KMS-11 (cell line): ENCODE data around the gene ZNF511.
A peak's percentile ranks its signal among the peaks of the same experiment; 100 is the strongest.

Experiments
- H2AFZ ChIP-seq: fragments of 200-600 bp; sonication (generic); 2 replicates; pipeline ENCODE4 v1.6.1; 2016; ENCODE audit warnings: antibody characterized with exemption, mixed run types, low read depth
- H3K27ac ChIP-seq: fragments of 200-600 bp; sonication (generic); 2 replicates; pipeline ENCODE4 v1.6.1; 2016; ENCODE audit warnings: mild to moderate bottlenecking, mixed run types
- H3K27me3 ChIP-seq: fragments of 200-600 bp; sonication (generic); 2 replicates; pipeline ENCODE4 v1.6.1; 2017; ENCODE audit warnings: mild to moderate bottlenecking, low read depth, mixed run types, moderate library complexity; ENCODE audit not compliant: insufficient read depth
- H3K36me3 ChIP-seq: fragments of 200-600 bp; sonication (generic); 2 replicates; pipeline ENCODE4 v1.6.1; 2017; ENCODE audit warnings: mild to moderate bottlenecking, mixed run types; ENCODE audit not compliant: insufficient read depth
- H3K4me1 ChIP-seq: fragments of 200-600 bp; sonication (generic); 2 replicates; pipeline ENCODE4 v1.6.1; 2016; ENCODE audit warnings: mild to moderate bottlenecking, low read depth, mixed run types; ENCODE audit not compliant: poor library complexity, severe bottlenecking
- H3K4me2 ChIP-seq: fragments of 200-600 bp; sonication (generic); 2 replicates; pipeline ENCODE4 v1.7.0; 2016; ENCODE audit warnings: mild to moderate bottlenecking, mixed run types
- H3K4me3 ChIP-seq: fragments of 200-600 bp; sonication (generic); IDR thresholded peaks from 2 replicates; pipeline ENCODE4 v1.6.1; 2017; ENCODE audit warnings: low read depth, low read length, mixed read lengths; ENCODE audit not compliant: insufficient read depth
- H3K79me2 ChIP-seq: fragments of 200-600 bp; sonication (generic); 2 replicates; pipeline ENCODE4 v1.6.1; 2016; ENCODE audit warnings: low read depth, mixed run types; ENCODE audit not compliant: insufficient read depth
- H3K9ac ChIP-seq: fragments of 200-600 bp; sonication (generic); 2 replicates; pipeline ENCODE4 v1.6.1; 2016; ENCODE audit warnings: mild to moderate bottlenecking, mixed run types
- H4K20me1 ChIP-seq: fragments of 200-600 bp; sonication (generic); 2 replicates; pipeline ENCODE4 v1.6.1; 2016; ENCODE audit warnings: mild to moderate bottlenecking, mixed run types; ENCODE audit not compliant: insufficient read depth
- CTCF ChIP-seq: fragments of 200-600 bp; sonication (generic); conservative IDR thresholded peaks from 2 replicates; pipeline ENCODE4 v1.6.1; 2017; ENCODE audit warnings: low read depth, mild to moderate bottlenecking, antibody characterized with exemption, low read length, moderate library complexity, mixed read lengths

Gene ZNF511

GRCh38 chr10:133308421-133309099 is at the start of gene ZNF511, which contains the start of gene TUBGCP2:
TSS of gene ZNF511 (plus strand) at chr10:133308914. CDS start at chr10:133308944, 30 bp downstream.
TSS of gene TUBGCP2 (minus strand) at chr10:133308872. CDS start at chr10:133302941, 5,931 bp downstream.
- Histone ChIP-seq H3K4me3 (peak within 1 kb of the TSS; percentile 31), H2AFZ (peak within 1 kb of the TSS; percentile 75), H3K4me1 (peaks cover 13% of the 10 kb centered on the region), H3K4me2 (peak within 1 kb of the TSS; percentile 91), H3K36me3 (no peaks in the 10 kb centered on the region), H3K27ac (peak within 1 kb of the TSS; percentile 93), H4K20me1 (no peaks in the 10 kb centered on the region), H3K9ac (peak within 1 kb of the TSS; percentile 98), H3K79me2 (peaks cover 43% of the 10 kb centered on the region; the same call in 1 of the 2 replicates), H3K27me3 (no peaks in the 10 kb centered on the region)
- no peak for TF ChIP-seq CTCF

- Histone ChIP-seq H3K4me1 (peaks cover 36% of the 10 kb centered on the region), H2AFZ (peak overlapping the region; percentile 22; the same call in 1 of the 2 replicates), H3K4me2 (peak overlapping the region; percentile 25; the same call in 1 of the 2 replicates), H3K79me2 (no peaks in the 10 kb centered on the region), H3K27ac (no peak overlapping the region), H3K27me3 (no peaks in the 10 kb centered on the region; the same call in 1 of the 2 replicates), H3K36me3 (no peaks in the 10 kb centered on the region), H3K9ac (no peak overlapping the region), H3K4me3 (no peak overlapping the region), H4K20me1 (no peaks in the 10 kb centered on the region)
- TF ChIP-seq CTCF, result no peak
Measured at GRCh38 chr10:133259602-133259989, 49.1 kb upstream of the ZNF511 start.

GRCh38 chr10:133260895-133261725 is 47.6 kb upstream of the ZNF511 start:
- peak overlapping the region; percentile 64 for H3K9ac ChIP-seq
- no peak overlapping the region for H3K4me3 ChIP-seq
- H3K79me2 ChIP-seq, result no peaks in the 10 kb centered on the region
- no peak for TF ChIP-seq CTCF
- no peaks in the 10 kb centered on the region for H3K36me3 ChIP-seq
- H4K20me1 ChIP-seq, result no peaks in the 10 kb centered on the region
- no peaks in the 10 kb centered on the region; the same call in 1 of the 2 replicates for H3K27me3 ChIP-seq
- no peak overlapping the region for H3K27ac ChIP-seq
- H3K4me1 ChIP-seq, result peaks cover 36% of the 10 kb centered on the region
- peak overlapping the region; percentile 54; the same call in 1 of the 2 replicates for H3K4me2 ChIP-seq
- peak overlapping the region; percentile 36; the same call in 1 of the 2 replicates for H2AFZ ChIP-seq

GRCh38 chr10:133261726-133262325 is 46.9 kb upstream of the ZNF511 start:
- Histone ChIP-seq H3K79me2 (no peaks in the 10 kb centered on the region), H3K27ac (no peak overlapping the region), H4K20me1 (no peaks in the 10 kb centered on the region), H3K4me1 (peaks cover 36% of the 10 kb centered on the region), H3K4me3 (no peak overlapping the region), H2AFZ (0 out of 2 replicates have a peak overlapping the region, but pooled peaks have one; percentile 36), H3K36me3 (no peaks in the 10 kb centered on the region), H3K9ac (peak overlapping the region; percentile 64), H3K27me3 (no peaks in the 10 kb centered on the region; the same call in 1 of the 2 replicates), H3K4me2 (peak overlapping the region; percentile 54; the same call in 1 of the 2 replicates)
- no peak for TF ChIP-seq CTCF
